Transverse colon (tissue), 4 donors: ENCODE results near the gene EIF5A. TPM values are rescaled to one million over a fixed set of nuclear protein-coding genes. Genes with fewer than 3 reads are reported as not detected.

Source experiments
- DNase-seq: peaks from one replicate; pipeline ENCODE4 v3.0.0-alpha.2; 2019
- H3K27ac ChIP-seq, 4 donors: fragments of 200-600 bp; sonication (generic); 2 replicates each; pipeline ENCODE4 v1.5.1; 2016 to 2018; ENCODE audit warnings: inconsistent platforms in 4 of 4
- H3K27me3 ChIP-seq: fragments of 200-600 bp; sonication (generic); 2 replicates; pipeline ENCODE4 v1.5.1; 2017; ENCODE audit warnings: inconsistent platforms
- H3K36me3 ChIP-seq, 4 donors: fragments of 200-600 bp; sonication (generic); 2 replicates each; pipeline ENCODE4 v1.5.1; 2017 to 2019; ENCODE audit warnings: inconsistent platforms in 4 of 4
- H3K4me1 ChIP-seq, 4 donors: fragments of 200-600 bp; sonication (generic); 2 replicates each; pipeline ENCODE4 v1.5.1; 2017 to 2020; ENCODE audit warnings: inconsistent platforms in 4 of 4
- H3K4me3 ChIP-seq, 4 donors: fragments of 200-600 bp; sonication (generic); 1 replicate in 1 of 4; 2 replicates in 3 of 4; pipeline versions ENCODE4 v1.5.1 to v1.6.1; 2017 to 2019; ENCODE audit warnings: inconsistent platforms in 4 of 4
- H3K9me3 ChIP-seq, 2 donors: fragments of 200-600 bp; sonication (generic); 2 replicates each; pipeline ENCODE4 v1.5.1; 2017 to 2019; ENCODE audit warnings: inconsistent platforms in 2 of 2
- EP300 ChIP-seq: sonication (generic); formaldehyde crosslinking; IDR thresholded peaks from one replicate; pipeline ENCODE4 v1.6.1; 2017; ENCODE audit warnings: antibody characterized with exemption, low read depth
- POLR2A ChIP-seq: fragments of 450-650 bp; IDR thresholded peaks from one replicate; pipeline ENCODE4 v1.6.1; 2016; ENCODE audit warnings: antibody characterized with exemption, mild to moderate bottlenecking, moderate library complexity
- POLR2AphosphoS5 ChIP-seq, 3 donors: sonication (generic); formaldehyde crosslinking; IDR thresholded peaks; one replicate each; pipeline ENCODE4 v1.6.1; 2016; ENCODE audit warnings: antibody characterized with exemption in 3 of 3
- WGBS, 2 donors: methylation state at CpG; one replicate each; pipeline ENCODE4 v1.1.5; 2018; ENCODE audit warnings: low coverage in 1 of 2; 5-methylcytosine and 5-hydroxymethylcytosine counted together
- in situ Hi-C, 4 donors: fragments of 200-750 bp; cut with MboI; loops; one replicate each; pipeline versions ENCODE4 v1.15.0 to v1.15.1; 2017; ENCODE audit warnings: low sequenced_read_pairs in 3 of 4, low pct_ligation_motif_present in 1 of 4, low pct_unique_long_range_greater_than_20kb in 1 of 4
- intact Hi-C: fragments of 100-400 bp; cut with DNase I; formaldehyde crosslinking; loops from one replicate; pipeline ENCODE4 v1.15.1; 2023; ENCODE audit warnings: low total_unique reads
- total RNA-seq, 4 donors: library from RNA; depleted of rRNA; stranded (reverse); fragments of >200 nt; gene quantifications; one replicate each; pipeline ENCODE4 v1.1.0, GENCODE V29; 2016
- TF ChIP-seq, protein P1 (sequence below), 5 experiments: fragments of 200-600 bp in 3 of 5; fragments of 450-650 bp in 2 of 5; sonication (generic) in 3 of 5; IDR thresholded peaks; 1 replicate in 2 of 5; 2 replicates in 3 of 5; pipeline ENCODE4 v1.5.1; 2016 to 2017; ENCODE audit warnings: antibody characterized with exemption in 5 of 5, inconsistent platforms in 3 of 5, mild to moderate bottlenecking in 2 of 5, moderate library complexity in 1 of 5

EIF5A gene
- total RNA-seq, 4 donors from 2014 or later = 91.3 to 188 (median 149) TPM

DNA sequence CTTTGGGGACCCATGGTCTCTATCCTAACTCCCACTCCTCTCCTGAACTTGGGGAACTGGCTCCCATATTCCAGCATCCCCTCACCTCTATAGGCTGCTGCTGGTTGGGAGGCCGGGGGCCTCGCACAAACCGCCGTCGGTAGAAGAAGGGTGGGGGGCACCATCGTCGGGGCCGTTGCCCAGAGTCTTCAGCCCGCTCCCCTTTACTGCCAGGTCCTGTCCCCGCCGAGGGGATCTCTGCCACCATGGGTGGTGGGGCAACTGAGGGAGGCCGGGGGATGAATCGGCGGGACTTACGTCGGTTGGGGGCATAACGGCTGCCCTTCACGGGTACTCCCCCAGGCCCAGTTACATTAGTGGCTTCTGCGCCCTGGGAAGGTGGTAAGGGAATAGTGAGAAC lies 17.3 kb upstream of the EIF5A start:
- in situ Hi-C loops = loop anchor here in 2 of 4 donors (25.0 kb wide), 1 partner anchor 253 kb away; the partner anchor contains the start of genes SLC16A11 (in 2 of the 2) and SLC16A13 (in 2 of the 2)
- WGBS, 2 donors = 90 to 93% methylated on average over 3 to 19 of the region's 19 CpGs
- H3K27me3 ChIP-seq = peaks cover 21% of the 10 kb centered on the region

GRCh38 chr17:7290685-7291084 lies 16.7 kb upstream of the EIF5A start:
- in situ Hi-C loops = loop anchor here in 2 of 4 donors (25.0 kb wide), 1 partner anchor 253 kb away; the partner anchor contains the start of genes SLC16A11 (in 2 of the 2) and SLC16A13 (in 2 of the 2)
- Histone ChIP-seq H3K36me3 (no peaks in the 10 kb centered on the region), H3K27ac (no peak overlapping the region), H3K9me3 (no peaks in the 10 kb centered on the region), H3K27me3 (peaks cover 25% of the 10 kb centered on the region), H3K4me3 (no peak overlapping the region), H3K4me1 (peaks cover 15 to 43% (median 35%) of the 10 kb centered on the region in 4 donors)
- WGBS, 2 donors = 76% methylated on average over 11 of the region's 11 CpGs; no CpG with 5 or more reads in 1 of the 2 donors
- intact Hi-C loops = no loop called here
- no peak for DNase-seq
- TF ChIP-seq EP300 (no peak), POLR2A (no peak), POLR2AphosphoS5 (IDR thresholded peaks at IDR 0.05) (no peak)
- TF ChIP-seq, protein P1, sequence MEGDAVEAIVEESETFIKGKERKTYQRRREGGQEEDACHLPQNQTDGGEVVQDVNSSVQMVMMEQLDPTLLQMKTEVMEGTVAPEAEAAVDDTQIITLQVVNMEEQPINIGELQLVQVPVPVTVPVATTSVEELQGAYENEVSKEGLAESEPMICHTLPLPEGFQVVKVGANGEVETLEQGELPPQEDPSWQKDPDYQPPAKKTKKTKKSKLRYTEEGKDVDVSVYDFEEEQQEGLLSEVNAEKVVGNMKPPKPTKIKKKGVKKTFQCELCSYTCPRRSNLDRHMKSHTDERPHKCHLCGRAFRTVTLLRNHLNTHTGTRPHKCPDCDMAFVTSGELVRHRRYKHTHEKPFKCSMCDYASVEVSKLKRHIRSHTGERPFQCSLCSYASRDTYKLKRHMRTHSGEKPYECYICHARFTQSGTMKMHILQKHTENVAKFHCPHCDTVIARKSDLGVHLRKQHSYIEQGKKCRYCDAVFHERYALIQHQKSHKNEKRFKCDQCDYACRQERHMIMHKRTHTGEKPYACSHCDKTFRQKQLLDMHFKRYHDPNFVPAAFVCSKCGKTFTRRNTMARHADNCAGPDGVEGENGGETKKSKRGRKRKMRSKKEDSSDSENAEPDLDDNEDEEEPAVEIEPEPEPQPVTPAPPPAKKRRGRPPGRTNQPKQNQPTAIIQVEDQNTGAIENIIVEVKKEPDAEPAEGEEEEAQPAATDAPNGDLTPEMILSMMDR (IDR thresholded peaks at IDR 0.05) = no peak

More for the DNA sequence above, 17.3 kb upstream of the EIF5A start:
- TF ChIP-seq POLR2AphosphoS5 (IDR thresholded peaks at IDR 0.05) (no peak), EP300 (no peak), POLR2A (no peak)
- TF ChIP-seq, protein P1 (IDR thresholded peaks at IDR 0.05) = no peak
- Histone ChIP-seq H3K9me3 (no peaks in the 10 kb centered on the region), H3K4me3 (no peak overlapping the region), H3K36me3 (no peaks in the 10 kb centered on the region), H3K4me1 (peaks cover 13 to 38% (median 30%) of the 10 kb centered on the region in 4 donors), H3K27ac (no peak overlapping the region)
- intact Hi-C loops = no loop called here
- no peak for DNase-seq

DNA sequence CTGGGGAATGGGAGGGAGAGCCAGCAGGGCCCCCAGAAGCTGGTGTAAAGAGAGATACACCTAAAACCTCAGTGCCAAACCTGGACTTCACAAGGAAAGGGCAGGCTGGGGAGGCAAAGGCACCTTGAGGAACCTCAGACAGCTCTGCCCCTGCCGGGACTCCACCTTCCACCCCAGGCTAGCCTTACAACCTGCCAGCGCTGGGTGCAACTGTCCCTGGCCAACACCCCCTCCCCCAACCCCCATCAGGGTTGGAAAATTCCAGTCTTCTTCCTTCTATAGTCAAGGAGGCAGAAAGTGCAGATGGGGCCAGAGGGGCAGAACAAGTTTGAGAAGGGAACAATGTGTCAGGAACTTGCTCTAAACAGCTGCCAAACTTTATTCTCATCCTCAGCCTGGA lies 15.2 kb upstream of the EIF5A start:
- Histone ChIP-seq H3K27ac (peak overlapping the region in 3 of 4 donors; percentile 88 to 91 (median 90)), H3K4me3 (no peak overlapping the region), H3K36me3 (no peaks in the 10 kb centered on the region), H3K4me1 (peaks cover 26 to 56% (median 47%) of the 10 kb centered on the region in 4 donors), H3K9me3 (no peaks in the 10 kb centered on the region), H3K27me3 (peaks cover 25% of the 10 kb centered on the region)
- TF ChIP-seq POLR2AphosphoS5 (IDR thresholded peaks at IDR 0.05) = no peak
- no peak for TF ChIP-seq EP300
- TF ChIP-seq, protein P1 (IDR thresholded peaks at IDR 0.05) = no peak
- TF ChIP-seq POLR2A = no peak
- WGBS, 2 donors = 63% methylated on average over 2 of the region's 2 CpGs; no CpG with 5 or more reads in 1 of the 2 donors
- in situ Hi-C loops = loop anchor here in 2 of 4 donors (25.0 kb wide), 1 partner anchor 255 kb away; the partner anchor contains the start of genes SLC16A11 (in 2 of the 2) and SLC16A13 (in 2 of the 2)
- intact Hi-C loops = no loop called here
- DNase-seq = no peak

DNA sequence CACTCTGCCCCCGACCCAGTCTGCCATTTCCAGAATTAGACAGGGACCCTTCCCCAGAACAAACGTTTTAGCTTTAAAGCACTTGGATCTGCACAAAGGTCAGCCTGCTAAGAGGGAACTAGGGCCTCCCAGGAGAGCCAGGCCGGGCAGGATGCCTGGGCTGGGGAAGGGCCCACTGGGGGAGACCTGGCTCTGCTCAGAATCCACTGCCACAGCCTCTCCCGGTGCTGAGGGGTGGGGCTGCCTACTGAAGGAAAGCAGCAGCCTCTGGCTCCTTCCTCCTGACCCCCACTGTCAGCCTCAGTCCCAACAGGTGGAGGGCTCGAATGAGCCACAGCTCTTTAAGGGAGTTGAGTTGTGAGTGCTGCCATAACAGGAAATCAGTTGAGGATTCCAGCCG lies 14.7 kb upstream of the EIF5A start:
- DNase-seq = no peak
- H3K27ac ChIP-seq = peak overlapping the region in 3 of 4 donors; percentile 88 to 91 (median 90)
- H3K36me3 ChIP-seq = no peaks in the 10 kb centered on the region
- peaks cover 26 to 56% (median 47%) of the 10 kb centered on the region in 4 donors for H3K4me1 ChIP-seq
- no peaks in the 10 kb centered on the region for H3K9me3 ChIP-seq
- in situ Hi-C loops (loop anchor here in 2 of 4 donors (25.0 kb wide), 1 partner anchor 255 kb away; the partner anchor contains the start of genes SLC16A11 (in 2 of the 2) and SLC16A13 (in 2 of the 2)), intact Hi-C loops (no loop called here)
- no peak overlapping the region for H3K4me3 ChIP-seq
- peaks cover 25% of the 10 kb centered on the region for H3K27me3 ChIP-seq
- no peak for TF ChIP-seq EP300
- TF ChIP-seq, protein P1 (IDR thresholded peaks at IDR 0.05) = no peak
- TF ChIP-seq POLR2A = no peak
- no peak for TF ChIP-seq POLR2AphosphoS5 (IDR thresholded peaks at IDR 0.05)
- 27% methylated on average over 6 of the region's 6 CpGs; no CpG with 5 or more reads in 1 of the 2 donors for WGBS, 2 donors
